ENCODE data around the gene CGB2. TPM values are rescaled to one million over a fixed set of nuclear protein-coding genes. Genes with fewer than 3 reads are reported as not detected.

CGB2 gene
- polyA plus RNA-seq, 1 donor from 2014 or later = not detected

DNA sequence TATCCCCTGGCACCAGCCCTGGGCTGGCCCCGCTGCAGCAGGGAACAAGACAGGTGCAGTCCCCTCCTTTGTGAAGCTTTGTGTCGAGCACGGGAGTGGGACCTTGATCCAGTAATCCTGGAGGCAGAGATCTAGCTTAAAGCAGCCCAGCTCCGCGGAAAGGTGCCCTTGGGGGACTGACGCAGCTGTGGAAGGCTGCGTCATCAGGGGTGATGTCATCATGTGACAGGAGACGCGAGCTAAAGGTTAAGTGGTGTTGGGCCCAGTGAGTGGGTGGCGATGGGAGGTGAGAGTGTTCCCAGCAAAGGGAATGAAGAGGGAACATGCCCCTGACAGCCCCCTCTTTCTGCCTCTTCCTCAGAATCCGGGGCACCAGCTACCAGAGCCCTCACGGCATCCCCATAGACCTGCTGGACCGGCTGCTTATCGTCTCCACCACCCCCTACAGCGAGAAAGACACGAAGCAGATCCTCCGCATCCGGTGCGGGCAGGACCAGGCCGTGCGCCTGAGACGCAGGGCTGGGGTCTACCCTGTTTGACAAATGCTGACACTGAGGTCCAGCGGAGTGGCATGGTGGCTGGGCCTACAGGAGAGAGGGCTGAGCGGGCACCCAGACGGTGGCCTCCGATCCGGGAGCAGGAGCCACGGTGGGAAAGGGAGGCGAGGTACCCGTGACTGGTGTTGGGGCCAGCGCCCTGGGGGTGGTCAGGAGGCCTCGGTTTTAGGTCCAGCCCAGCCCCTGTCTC lies 17.4 kb upstream of the CGB2 start:
- no peak overlapping the region for H3K4me3 ChIP-seq (ENCODE audit: low read length)
- H3K9me2 ChIP-seq (ENCODE audit: insufficient read depth, low read length) = no peaks in the 10 kb centered on the region
- H3K27ac ChIP-seq (ENCODE audit: low read length) = no peak overlapping the region
- no peak overlapping the region for H3K4me2 ChIP-seq (ENCODE audit: low read length)
- TF ChIP-seq SMC3 (conservative IDR thresholded peaks at IDR 0.05; ENCODE audit: poor library complexity) = no peak
- no peak for TF ChIP-seq RAD21 (conservative IDR thresholded peaks at IDR 0.05)
- TF ChIP-seq, protein P1, sequence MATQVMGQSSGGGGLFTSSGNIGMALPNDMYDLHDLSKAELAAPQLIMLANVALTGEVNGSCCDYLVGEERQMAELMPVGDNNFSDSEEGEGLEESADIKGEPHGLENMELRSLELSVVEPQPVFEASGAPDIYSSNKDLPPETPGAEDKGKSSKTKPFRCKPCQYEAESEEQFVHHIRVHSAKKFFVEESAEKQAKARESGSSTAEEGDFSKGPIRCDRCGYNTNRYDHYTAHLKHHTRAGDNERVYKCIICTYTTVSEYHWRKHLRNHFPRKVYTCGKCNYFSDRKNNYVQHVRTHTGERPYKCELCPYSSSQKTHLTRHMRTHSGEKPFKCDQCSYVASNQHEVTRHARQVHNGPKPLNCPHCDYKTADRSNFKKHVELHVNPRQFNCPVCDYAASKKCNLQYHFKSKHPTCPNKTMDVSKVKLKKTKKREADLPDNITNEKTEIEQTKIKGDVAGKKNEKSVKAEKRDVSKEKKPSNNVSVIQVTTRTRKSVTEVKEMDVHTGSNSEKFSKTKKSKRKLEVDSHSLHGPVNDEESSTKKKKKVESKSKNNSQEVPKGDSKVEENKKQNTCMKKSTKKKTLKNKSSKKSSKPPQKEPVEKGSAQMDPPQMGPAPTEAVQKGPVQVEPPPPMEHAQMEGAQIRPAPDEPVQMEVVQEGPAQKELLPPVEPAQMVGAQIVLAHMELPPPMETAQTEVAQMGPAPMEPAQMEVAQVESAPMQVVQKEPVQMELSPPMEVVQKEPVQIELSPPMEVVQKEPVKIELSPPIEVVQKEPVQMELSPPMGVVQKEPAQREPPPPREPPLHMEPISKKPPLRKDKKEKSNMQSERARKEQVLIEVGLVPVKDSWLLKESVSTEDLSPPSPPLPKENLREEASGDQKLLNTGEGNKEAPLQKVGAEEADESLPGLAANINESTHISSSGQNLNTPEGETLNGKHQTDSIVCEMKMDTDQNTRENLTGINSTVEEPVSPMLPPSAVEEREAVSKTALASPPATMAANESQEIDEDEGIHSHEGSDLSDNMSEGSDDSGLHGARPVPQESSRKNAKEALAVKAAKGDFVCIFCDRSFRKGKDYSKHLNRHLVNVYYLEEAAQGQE (IDR thresholded peaks at IDR 0.05; ENCODE audit: borderline replicate concordance) = no peak
- no peak for TF ChIP-seq POLR2AphosphoS5 (IDR thresholded peaks at IDR 0.05)
- TF ChIP-seq TAF1 (IDR thresholded peaks at IDR 0.05; ENCODE audit: low read depth) = no peak
- no peak for TF ChIP-seq EP300 (conservative IDR thresholded peaks at IDR 0.05; ENCODE audit: poor library complexity, severe bottlenecking)
- TF ChIP-seq EZH2 (IDR thresholded peaks at IDR 0.05; ENCODE audit: borderline replicate concordance, insufficient read depth, low read length, poor library complexity, severe bottlenecking) = no peak
- no peak for TF ChIP-seq MXI1 (conservative IDR thresholded peaks at IDR 0.05; ENCODE audit: poor library complexity, severe bottlenecking)
- TF ChIP-seq, protein P2, sequence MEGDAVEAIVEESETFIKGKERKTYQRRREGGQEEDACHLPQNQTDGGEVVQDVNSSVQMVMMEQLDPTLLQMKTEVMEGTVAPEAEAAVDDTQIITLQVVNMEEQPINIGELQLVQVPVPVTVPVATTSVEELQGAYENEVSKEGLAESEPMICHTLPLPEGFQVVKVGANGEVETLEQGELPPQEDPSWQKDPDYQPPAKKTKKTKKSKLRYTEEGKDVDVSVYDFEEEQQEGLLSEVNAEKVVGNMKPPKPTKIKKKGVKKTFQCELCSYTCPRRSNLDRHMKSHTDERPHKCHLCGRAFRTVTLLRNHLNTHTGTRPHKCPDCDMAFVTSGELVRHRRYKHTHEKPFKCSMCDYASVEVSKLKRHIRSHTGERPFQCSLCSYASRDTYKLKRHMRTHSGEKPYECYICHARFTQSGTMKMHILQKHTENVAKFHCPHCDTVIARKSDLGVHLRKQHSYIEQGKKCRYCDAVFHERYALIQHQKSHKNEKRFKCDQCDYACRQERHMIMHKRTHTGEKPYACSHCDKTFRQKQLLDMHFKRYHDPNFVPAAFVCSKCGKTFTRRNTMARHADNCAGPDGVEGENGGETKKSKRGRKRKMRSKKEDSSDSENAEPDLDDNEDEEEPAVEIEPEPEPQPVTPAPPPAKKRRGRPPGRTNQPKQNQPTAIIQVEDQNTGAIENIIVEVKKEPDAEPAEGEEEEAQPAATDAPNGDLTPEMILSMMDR (IDR thresholded peaks at IDR 0.05; ENCODE audit: poor library complexity, severe bottlenecking) = no peak
- H3K79me2 ChIP-seq (replicated peaks; ENCODE audit: insufficient read depth, low read length) = no peaks in the 10 kb centered on the region
- H3K27me3 ChIP-seq (ENCODE audit: insufficient read depth, low read depth, low read length) = peaks cover 13% of the 10 kb centered on the region
- no peaks in the 10 kb centered on the region for H3F3A ChIP-seq (ENCODE audit: insufficient read depth, low read length, poor library complexity, severe bottlenecking)
- no peaks in the 10 kb centered on the region for H4K20me1 ChIP-seq (ENCODE audit: insufficient read depth)
- no peak overlapping the region for H3K9ac ChIP-seq (ENCODE audit: low read length)
- no peaks in the 10 kb centered on the region for H3K9me3 ChIP-seq (ENCODE audit: low read length)
- no peaks in the 10 kb centered on the region for H3K36me3 ChIP-seq (ENCODE audit: insufficient read depth, low read length)
- no peak overlapping the region for H2AFZ ChIP-seq (ENCODE audit: low read depth, low read length)

DNA sequence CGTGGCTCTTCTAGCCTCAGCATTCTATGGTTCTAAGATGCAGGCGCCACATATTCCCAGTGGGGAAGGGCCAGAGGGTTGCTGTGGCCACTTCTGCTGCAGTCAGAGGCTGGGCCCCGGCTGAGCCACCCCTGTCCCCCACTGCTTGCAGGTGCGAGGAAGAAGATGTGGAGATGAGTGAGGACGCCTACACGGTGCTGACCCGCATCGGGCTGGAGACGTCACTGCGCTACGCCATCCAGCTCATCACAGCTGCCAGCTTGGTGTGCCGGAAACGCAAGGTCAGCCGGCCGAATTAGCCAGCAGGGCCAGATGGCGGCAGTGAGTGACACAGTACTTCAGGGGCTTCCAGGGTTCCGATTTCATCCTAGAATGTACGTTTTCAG lies 16.8 kb upstream of the CGB2 start:
- Histone ChIP-seq H3K27ac (ENCODE audit: low read length) (no peak overlapping the region), H3K9ac (ENCODE audit: low read length) (no peak overlapping the region), H3K4me3 (ENCODE audit: low read length) (no peak overlapping the region), H4K20me1 (ENCODE audit: insufficient read depth) (no peaks in the 10 kb centered on the region), H2AFZ (ENCODE audit: low read depth, low read length) (no peak overlapping the region), H3K79me2 (replicated peaks; ENCODE audit: insufficient read depth, low read length) (no peaks in the 10 kb centered on the region), H3F3A (ENCODE audit: insufficient read depth, low read length, poor library complexity, severe bottlenecking) (no peaks in the 10 kb centered on the region), H3K36me3 (ENCODE audit: insufficient read depth, low read length) (no peaks in the 10 kb centered on the region), H3K4me2 (ENCODE audit: low read length) (no peak overlapping the region), H3K27me3 (ENCODE audit: insufficient read depth, low read depth, low read length) (peaks cover 13% of the 10 kb centered on the region), H3K9me3 (ENCODE audit: low read length) (no peaks in the 10 kb centered on the region), H3K9me2 (ENCODE audit: insufficient read depth, low read length) (no peaks in the 10 kb centered on the region)
- TF ChIP-seq MXI1 (conservative IDR thresholded peaks at IDR 0.05; ENCODE audit: poor library complexity, severe bottlenecking) (no peak), SMC3 (conservative IDR thresholded peaks at IDR 0.05; ENCODE audit: poor library complexity) (no peak), EZH2 (IDR thresholded peaks at IDR 0.05; ENCODE audit: borderline replicate concordance, insufficient read depth, low read length, poor library complexity, severe bottlenecking) (no peak), EP300 (conservative IDR thresholded peaks at IDR 0.05; ENCODE audit: poor library complexity, severe bottlenecking) (no peak), RAD21 (conservative IDR thresholded peaks at IDR 0.05) (no peak), TAF1 (IDR thresholded peaks at IDR 0.05; ENCODE audit: low read depth) (no peak)
- TF ChIP-seq, protein P1 (IDR thresholded peaks at IDR 0.05; ENCODE audit: borderline replicate concordance) = no peak
